Measurements from ENCODE around the gene FHOD3.
"Not testable (repeated sequence)": the region's sequence is repeated elsewhere in the genome, so short reads cannot be mapped to it uniquely, and the experiment has no call there.

FHOD3 gene

DNA sequence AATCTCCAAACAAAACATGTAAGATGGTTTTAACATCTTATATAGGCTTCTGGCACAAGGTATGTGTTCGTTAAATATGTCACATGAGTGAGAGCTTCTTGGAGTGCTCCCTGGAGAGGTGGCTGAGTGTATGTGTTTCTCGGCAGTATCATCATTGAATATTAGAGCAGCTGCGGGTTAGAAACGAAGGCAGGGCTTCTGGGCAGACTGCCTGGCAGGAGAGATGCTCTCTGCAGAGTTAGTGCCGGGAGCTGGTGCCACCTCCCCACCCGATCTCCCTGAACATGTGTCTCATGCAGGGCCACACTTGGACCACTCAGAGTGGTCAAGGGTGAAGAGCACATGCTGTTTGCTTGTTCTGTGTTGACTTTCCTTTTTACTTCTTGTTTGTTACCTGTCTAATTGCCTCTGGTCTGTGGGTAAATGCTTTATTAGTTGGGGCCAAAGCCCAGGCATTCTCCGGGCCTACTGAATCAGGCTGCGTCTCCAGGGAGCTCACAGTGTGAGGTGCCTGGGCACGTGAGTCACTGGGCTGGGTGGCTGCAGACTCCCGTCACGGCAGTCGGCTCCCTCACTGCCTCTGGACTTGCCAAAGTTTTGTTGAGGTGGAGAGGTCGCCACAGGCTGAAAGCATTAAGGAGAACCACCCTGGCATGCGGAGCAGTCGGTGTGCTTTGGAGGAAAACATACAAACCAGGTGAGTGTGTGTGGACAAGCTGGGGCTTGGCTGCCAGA lies 246.6 kb downstream of the FHOD3 start:
- DNase-seq (ENCODE audit: low read depth, low spot score): no peak

DNA sequence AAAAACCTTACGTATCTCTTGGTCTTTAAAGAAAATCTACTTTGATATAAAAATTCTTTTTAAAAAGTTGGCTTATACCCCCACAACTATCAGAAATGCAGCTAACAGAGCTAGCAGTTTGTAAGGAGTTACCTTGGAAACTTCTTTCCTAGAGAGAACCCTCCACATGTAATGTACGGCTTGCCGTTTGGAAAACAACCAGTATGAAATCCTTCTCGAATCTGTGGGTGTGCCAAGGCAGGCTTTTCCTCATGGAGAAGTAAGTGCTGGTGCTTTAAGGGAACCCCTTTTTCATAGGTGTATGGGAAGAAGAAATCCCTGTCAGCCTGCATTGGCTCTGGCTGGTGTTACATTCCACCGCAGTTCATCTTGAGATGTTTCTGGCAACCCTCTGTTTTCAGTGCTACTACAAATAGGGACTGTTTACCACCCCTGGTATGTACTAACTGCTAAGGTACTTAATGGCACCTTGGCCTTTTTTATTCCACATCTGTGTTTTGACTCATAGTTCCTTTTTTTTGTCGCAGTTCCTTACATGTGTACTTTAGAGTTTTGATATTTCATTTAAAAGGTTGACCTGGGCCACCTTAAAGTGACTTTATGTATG lies 248.4 kb downstream of the FHOD3 start:
- DNase-seq (ENCODE audit: low read depth, low spot score): no peak

- DNase-seq (ENCODE audit: low read depth, low spot score): no peak
Observed at GRCh38 chr18:36546876-36547275, 249.4 kb downstream of the FHOD3 start.

DNA sequence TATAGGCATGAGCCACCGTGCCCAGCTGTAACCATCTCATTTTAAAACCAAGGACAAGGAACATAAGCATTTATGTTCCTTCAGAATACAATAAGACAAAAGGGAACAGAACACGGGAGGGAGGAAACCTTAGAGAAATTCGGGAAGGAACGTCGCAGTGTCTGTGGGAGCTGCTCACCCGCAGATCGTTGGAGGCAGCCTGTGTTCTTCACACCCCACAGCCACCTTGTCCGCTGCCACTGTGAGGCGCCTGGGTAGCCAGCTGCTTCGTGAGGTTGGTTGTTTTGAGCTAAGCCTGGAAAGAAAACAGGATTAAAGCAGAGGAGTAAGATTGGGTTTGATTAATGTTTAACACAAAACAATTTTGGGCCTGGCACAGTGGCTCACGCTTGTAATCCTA lies 250.0 kb downstream of the FHOD3 start:
- no peak for DNase-seq (ENCODE audit: low read depth, low spot score)

DNA sequence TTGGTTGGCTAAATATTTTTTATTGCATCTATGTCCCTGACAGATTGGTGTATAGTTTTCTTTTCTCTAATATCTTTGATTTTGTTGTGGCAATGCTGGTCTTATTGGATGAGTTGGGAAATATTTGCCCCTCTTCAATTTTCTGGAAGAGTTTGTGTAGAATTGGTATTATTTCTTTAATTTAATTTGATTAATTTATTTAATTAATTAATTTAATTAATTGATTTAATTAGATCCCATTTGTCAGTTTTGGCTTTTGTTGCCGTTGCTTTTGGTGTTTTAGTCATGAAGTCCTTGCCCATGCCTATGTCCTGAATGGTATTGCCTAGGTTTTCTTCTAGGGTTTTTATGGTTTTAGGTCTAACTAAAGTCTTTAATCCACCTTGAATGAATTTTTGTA lies 253.8 kb downstream of the FHOD3 start:
- not testable (repeated sequence) for DNase-seq (ENCODE audit: low read depth, low spot score)

- no peak for DNase-seq (ENCODE audit: low read depth, low spot score)
Observed at GRCh38 chr18:36558234-36558633, 260.7 kb downstream of the FHOD3 start.

DNA sequence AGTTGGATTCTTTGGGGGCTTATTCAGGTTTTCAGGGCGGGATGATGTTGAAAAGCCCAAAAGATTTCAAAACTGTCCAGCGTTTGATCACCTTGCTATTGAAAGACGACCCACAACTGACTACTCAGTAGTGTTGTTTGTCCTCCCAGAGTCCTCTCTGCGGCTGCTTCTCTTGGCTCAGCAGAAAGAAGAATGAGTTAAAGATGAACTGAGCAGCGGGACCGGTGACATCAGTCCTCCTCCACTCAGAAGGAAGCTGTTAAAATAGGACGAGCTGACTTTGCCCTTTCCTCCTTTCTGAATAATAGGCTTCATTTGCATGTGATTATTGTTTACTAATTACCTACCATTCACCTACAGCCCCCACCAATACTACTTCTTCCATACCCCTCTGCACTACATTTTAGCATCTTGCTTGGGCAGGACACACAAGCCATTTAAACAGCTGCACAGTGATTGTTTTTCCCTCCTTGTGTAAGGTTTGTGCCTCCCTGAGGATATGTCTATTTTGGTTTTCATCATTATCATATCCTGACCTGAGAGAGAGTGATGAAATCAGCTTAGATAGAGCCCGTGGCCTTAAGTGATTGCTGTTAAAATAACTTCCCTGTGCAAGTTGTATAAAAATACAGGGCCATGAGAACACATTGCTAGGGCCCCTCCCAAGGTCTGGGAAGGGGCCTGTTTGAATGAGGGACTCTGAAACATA lies 261.8 kb downstream of the FHOD3 start:
- DNase-seq (ENCODE audit: low read depth, low spot score): no peak

DNA sequence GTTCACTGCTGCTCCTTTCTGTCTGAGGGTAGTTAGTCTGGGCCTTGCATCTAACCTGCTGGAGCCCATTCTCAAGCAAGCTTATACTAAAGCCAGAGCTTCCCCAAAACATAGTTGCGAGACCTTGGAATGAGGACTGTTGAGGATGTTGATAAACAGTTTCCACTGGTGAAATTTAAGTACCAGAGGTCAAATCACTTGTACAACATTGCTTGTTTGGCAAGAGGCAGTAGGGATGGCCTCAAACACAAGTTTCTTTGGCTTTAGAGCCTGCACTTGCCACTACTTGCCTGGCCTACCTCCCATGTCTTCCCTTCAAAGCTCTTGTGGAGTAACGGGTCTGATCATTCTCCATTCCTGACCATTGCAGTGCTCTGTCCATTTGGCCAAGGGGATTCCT lies 262.7 kb downstream of the FHOD3 start:
- DNase-seq (ENCODE audit: low read depth, low spot score): no peak

DNA sequence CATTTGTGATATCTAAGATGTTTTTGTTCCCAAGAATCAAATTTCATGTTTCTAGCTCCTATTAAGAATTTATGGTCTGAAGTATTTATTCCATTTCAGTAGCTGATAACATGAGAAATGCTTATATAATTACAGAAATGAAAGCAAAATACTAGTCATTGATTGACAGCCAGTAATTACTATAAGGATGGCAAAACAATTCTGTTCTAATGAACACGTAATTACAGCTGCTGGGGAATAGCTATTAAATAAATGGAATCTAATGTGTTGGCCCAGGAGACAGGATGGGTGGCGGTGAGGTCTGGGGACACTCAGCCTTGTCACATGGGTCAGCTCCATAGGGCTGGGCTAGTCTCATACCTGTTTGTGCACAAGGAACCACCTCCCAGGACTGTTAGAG lies 263.5 kb downstream of the FHOD3 start:
- DNase-seq (ENCODE audit: low read depth, low spot score): no peak

DNA sequence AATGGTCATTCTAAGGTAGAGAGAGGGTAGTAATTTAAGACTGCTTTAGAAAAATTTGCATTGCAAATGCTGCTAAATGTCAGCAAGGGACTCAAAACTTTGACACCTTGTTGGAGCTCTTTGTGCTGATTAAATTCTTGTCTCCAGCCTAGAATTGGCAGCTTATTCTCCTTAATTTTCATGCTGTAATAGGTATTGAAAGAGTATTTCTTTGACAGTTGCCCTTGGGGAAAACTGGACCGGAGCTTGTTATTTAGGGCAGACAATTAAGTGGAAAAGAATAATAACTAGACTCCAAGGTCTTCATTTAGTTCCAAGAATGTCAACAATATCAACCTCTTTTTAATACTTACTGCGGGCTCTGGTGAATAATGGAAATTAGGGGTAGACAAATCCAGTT lies 267.3 kb downstream of the FHOD3 start:
- DNase-seq (ENCODE audit: low read depth, low spot score): no peak

GRCh38 chr18:36567800-36568199 lies 270.3 kb downstream of the FHOD3 start:
- DNase-seq (ENCODE audit: low read depth, low spot score): no peak

GRCh38 chr18:36568487-36568886 lies 271.0 kb downstream of the FHOD3 start:
- DNase-seq (ENCODE audit: low read depth, low spot score): no peak

DNA sequence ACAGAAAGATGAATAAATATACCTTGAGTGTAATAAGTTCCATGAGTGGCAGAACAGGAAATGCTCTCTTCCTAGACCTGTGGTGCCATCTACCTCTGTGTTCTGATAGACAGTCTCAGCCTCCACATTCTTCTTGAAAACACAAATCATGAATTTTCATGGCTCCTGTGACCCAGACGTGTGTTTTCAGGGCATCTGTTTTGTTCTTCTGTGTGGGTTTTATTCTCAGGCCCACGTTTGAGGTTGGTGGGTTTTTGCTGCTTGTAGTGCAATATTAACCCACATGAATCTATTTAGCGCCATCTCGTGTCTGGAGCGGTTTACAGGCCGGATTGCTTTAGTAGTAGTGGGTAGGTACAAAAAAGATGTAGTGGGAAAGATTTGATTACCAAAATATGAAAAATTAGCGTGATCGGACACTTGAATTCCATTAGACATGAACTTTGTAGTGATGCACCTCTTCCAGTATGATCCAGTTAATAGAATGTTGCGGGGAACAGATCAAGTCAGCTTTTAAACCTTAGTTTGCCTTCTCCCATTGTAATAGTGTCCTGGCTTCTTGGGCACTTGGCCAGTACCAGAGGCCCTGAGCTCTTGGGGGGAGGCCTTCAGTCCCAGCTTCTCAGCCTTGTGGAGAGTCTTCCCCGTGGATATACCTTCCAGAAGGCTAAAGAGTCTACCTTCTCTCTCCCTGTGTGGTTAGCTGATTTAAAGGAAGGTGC lies 274.8 kb downstream of the FHOD3 start:
- no peak for DNase-seq (ENCODE audit: low read depth, low spot score)

DNA sequence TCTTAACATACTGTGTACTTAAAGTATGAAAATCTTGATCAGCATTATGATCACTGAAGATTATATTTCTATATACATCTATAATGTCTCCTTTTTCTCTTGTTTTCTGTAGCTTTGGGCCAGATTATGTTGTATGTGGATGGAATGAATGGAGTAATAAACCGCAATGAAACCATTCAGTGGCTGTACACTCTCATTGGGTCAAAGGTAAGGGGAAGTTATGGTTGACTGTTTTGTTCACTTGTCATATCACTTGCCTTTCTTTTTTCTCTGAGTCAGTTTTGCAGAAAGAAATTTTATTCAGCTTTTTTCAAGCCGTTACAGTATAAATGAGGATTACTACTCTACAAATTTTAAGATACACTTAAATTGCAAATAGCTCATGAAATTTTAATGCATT lies 278.8 kb downstream of the FHOD3 start:
- DNase-seq (ENCODE audit: low read depth, low spot score): no peak

DNA sequence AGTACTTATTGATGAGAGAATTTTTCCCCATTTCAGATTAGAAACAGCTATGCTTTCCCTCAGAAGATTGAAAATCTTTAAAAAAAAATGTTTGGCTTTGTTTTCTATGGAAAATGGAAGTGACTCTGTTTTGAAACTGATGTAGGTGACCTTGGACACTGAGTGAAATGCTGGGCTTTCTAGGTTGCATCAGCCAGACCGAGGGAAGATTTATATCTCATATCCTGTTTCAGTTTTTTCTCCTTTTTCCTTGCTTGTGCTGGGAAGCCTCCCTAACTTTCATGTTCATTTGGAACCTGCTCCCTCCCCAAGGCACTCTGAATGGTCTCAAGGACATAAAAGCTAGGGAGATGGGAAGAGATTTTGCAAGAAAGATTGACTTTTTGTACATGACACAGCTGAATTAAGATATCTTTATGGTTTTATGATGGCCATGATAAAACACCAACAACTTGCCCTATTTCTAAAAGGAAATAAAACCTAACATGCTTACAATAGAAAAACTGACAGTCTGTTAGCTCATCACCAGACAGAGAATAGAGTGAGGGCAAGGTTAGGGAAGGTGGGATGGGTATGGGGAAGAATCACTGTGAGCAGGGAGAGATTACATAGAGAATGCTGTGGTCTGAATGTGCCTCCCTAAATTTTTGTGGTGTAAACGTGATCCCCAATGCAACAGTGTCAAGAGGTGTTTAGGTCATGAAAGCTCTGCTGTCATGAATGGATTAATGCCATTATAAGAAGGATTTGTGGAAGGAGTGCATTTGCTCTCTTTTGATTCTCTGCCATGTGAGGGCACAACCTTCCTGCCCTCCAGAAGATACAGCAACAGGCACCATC lies 281.6 kb downstream of the FHOD3 start:
- DNase-seq (ENCODE audit: low read depth, low spot score): no peak

GRCh38 chr18:36580266-36580665 lies 282.8 kb downstream of the FHOD3 start:
- no peak for DNase-seq (ENCODE audit: low read depth, low spot score)

DNA sequence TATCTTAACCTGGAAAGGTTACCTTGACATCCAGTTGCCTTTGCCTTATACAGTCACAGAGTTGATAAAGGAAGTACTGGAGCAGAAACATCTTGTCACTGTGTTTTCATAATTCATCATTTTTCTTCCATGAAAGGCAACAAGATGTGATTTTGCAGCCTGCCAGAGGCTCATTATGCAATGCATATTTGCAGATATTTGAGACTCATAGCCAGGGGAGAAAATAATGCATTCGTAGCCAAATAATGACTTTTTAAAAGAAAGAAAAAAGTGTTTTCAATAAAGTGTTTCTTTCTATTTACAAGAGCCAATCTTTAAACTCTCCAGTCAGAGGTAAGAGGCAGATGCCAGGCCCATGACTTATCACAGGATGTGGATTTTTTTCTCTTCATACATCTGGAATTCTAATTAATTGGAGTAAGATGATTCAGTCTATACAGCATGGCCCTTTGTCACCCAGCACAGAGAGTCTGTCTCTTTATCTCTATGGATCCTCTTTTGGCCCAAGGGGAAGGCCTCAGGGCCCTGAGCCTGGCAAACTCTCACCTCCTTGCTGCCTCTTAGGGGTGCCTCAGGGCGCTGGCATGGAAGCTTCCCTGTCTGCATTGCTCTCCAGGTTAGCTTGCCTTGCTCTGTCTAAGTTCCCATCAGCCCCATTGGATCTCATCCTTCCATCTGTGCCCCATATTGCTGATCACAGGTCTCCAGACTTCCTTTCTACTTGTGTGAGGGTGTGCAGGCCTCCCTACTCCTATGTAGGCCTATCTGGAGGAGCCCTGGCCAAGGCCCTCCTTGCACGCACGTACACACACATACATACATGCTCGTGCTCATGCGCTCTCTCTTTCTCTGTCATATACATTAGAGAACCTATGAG lies 283.6 kb downstream of the FHOD3 start:
- no peak for DNase-seq (ENCODE audit: low read depth, low spot score)

- DNase-seq (ENCODE audit: low read depth, low spot score): no peak
Observed at GRCh38 chr18:36582988-36583745, 285.7 kb downstream of the FHOD3 start.

DNA sequence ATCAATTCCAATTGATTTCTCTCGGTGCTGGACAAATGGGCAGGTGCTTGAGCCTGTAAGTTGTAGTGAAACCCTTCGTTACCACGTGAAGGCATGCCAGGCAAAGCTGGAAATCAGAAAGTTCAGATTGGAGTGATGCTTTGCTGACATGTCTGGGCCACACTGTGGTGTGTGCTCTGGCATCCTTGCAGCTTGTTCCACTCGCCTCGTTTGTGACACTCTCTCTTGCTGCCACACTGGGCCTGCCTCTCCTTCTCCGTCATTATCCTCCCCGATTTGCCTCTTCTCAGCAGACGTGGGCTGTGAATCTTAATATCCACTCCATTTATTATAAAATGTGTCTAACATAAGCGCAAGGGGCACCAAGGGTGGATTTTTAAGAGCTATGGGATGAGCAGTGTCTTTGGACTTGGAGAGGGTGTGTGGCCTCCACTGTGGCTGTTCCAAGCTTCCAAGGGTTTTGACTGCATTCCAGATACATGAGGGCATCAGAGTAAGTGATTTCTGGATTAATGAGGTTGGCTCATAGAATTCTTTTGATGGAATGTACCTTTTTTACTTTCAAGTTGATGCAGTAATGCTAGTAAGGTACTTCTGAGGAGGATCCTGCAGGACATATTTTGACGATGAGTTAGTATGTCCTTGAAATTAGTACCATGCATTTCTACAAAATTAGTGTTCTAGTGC lies 292.5 kb downstream of the FHOD3 start:
- DNase-seq (ENCODE audit: low read depth, low spot score): no peak

Data from brain pericyte (primary cell).